ENCODE data around the gene LCK.
A peak's percentile ranks its signal among the peaks of the same experiment; 100 is the strongest.

Gene LCK

DNA sequence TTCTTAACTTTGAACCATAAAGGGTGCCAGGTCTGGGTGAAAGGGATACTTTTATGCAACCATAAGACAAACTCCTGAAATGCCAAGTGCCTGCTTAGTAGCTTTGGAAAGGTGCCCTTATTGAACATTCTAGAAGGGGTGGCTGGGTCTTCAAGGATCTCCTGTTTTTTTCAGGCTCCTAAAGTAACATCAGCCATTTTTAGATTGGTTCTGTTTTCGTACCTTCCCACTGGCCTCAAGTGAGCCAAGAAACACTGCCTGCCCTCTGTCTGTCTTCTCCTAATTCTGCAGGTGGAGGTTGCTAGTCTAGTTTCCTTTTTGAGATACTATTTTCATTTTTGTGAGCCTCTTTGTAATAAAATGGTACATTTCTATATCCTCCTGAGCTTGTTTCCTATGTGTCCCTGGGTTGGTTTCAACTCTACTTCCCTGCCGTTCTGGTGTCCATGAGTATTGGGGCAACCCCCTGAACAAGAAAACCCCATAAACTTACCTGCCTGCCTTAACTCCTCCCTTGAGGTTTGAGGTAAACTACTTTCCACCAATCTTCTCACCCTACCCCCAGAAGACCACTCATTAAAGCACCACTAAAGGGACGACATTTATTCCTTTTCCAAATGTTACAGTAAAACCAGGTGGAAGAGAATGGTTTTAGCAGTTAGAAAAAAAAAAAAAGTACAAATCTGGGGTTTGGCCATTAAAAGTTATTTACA lies 82.3 kb downstream of the LCK start:
- Histone ChIP-seq H3K36me3 (ENCODE audit: insufficient read depth, low read length) (peaks cover 66% of the 10 kb centered on the region), H3K27ac (peak overlapping the region; percentile 53), H3K4me3 (peak overlapping the region; percentile 83), H3K9ac (ENCODE audit: insufficient read length) (no peak overlapping the region), H3K9me3 (ENCODE audit: low read depth, low read length) (no peaks in the 10 kb centered on the region)
- TF ChIP-seq EZH2 (IDR thresholded peaks at IDR 0.05) (no peak), POLR2AphosphoS5 (IDR thresholded peaks at IDR 0.05; ENCODE audit: borderline replicate concordance, low read depth, low read length) (no peak; the same call in 1 of the 2 replicates), FOXP2 (optimal IDR thresholded peaks at IDR 0.05; ENCODE audit: control extremely low read depth, extremely low read length, insufficient read depth) (no peak)
- DNase-seq (ENCODE audit: low read depth, low spot score): no peak

DNA sequence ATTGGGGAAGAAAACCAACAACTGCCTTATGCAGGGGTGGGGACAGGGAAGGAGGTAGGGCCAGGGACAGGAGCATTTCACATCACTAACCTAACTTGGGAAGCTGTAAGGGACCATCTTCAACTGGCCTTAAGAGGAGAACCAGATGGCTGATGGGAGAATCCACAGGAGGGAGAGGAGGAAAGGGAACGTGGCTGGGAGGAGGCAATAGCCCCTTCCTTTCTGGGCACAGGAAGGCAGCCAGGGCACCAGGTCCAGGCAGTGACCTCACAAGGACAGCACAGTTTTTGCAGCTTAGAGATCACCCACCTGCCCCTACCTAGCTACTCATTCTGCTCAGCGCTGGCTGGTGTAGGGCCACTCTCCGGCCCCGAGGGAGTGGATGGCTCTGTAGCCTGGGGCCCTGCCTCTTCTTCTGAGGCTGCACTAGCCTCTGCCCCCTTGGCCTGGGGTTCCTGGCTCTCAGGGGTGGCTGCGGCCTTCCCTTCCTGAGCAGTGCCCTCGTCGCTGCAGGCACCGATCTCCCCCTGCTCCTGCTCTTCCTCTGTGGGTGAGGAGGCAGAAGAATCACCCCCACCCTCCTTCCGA lies 83.3 kb downstream of the LCK start:
- Histone ChIP-seq H3K27ac (peak overlapping the region; percentile 84), H3K4me3 (peak overlapping the region; percentile 83), H3K36me3 (ENCODE audit: insufficient read depth, low read length) (peaks cover 57% of the 10 kb centered on the region), H3K9ac (ENCODE audit: insufficient read length) (peak overlapping the region; percentile 95), H3K9me3 (ENCODE audit: low read depth, low read length) (no peaks in the 10 kb centered on the region)
- TF ChIP-seq EZH2 (IDR thresholded peaks at IDR 0.05) (no peak), POLR2AphosphoS5 (IDR thresholded peaks at IDR 0.05; ENCODE audit: borderline replicate concordance, low read depth, low read length) (peak; percentile 59; the same call in 1 of the 2 replicates), FOXP2 (optimal IDR thresholded peaks at IDR 0.05; ENCODE audit: control extremely low read depth, extremely low read length, insufficient read depth) (no peak)
- no peak for DNase-seq (ENCODE audit: low read depth, low spot score)

DNA sequence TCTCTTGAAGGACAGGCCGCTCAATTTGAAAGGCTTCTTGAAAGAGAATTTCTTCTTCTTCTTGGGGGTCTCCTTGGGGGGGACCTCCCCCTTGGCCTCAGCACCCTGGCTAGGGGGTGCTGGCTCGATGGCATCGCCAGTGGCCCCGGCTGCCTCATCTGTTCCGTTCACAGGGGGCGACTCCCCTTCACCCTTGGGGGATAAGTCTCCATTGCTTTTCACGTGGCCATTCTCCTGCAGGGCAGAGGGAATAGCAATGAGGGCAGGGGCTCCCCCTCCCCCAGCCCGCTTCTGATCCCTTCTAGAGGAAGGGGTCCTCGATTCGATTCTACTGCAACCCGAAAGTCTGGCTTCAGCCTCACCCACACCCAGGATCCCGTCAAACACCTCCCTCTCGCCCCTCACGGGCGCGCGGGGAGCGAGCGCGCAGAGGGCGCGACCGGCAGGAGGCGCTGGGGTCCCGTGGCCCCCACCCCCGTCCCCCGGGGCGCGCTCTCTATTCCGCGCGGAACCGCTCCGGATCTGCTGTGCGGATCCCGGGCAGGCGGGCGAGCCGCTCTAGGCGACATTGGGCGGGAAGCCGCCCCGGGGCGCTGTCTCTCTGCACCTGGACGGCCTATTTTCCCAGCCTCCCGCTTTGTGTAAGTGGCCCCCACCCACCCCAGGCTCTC lies 83.9 kb downstream of the LCK start:
- H3K4me3 ChIP-seq: peak overlapping the region; percentile 83
- no peak for TF ChIP-seq EZH2 (IDR thresholded peaks at IDR 0.05)
- no peak; the same call in 1 of the 2 replicates for TF ChIP-seq POLR2AphosphoS5 (IDR thresholded peaks at IDR 0.05; ENCODE audit: borderline replicate concordance, low read depth, low read length)
- no peak for TF ChIP-seq FOXP2 (optimal IDR thresholded peaks at IDR 0.05; ENCODE audit: control extremely low read depth, extremely low read length, insufficient read depth)
- peaks cover 51% of the 10 kb centered on the region for H3K36me3 ChIP-seq (ENCODE audit: insufficient read depth, low read length)
- DNase-seq (ENCODE audit: low read depth, low spot score): no peak
- H3K9ac ChIP-seq (ENCODE audit: insufficient read length): peak overlapping the region; percentile 95
- H3K9me3 ChIP-seq (ENCODE audit: low read depth, low read length): no peaks in the 10 kb centered on the region
- H3K27ac ChIP-seq: peak overlapping the region; percentile 84

DNA sequence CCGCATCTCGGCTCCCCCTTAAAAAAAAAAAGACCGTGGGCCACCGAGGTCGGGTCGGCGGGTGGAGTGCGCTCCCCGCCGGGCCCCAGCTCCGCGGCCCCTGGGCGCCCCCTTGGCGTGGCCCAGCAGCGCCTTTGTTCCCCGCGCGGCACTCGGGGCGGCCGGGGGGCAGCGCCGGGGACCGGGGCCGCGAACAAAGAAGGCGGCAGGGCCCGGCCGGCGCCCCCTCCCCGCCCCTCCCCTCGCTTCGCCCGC lies 84.4 kb downstream of the LCK start:
- Histone ChIP-seq H3K9ac (ENCODE audit: insufficient read length) (peak overlapping the region; percentile 95), H3K4me3 (peak overlapping the region; percentile 83), H3K9me3 (ENCODE audit: low read depth, low read length) (no peaks in the 10 kb centered on the region), H3K36me3 (ENCODE audit: insufficient read depth, low read length) (peaks cover 46% of the 10 kb centered on the region), H3K27ac (peak overlapping the region; percentile 84)
- no peak for DNase-seq (ENCODE audit: low read depth, low spot score)
- TF ChIP-seq FOXP2 (optimal IDR thresholded peaks at IDR 0.05; ENCODE audit: control extremely low read depth, extremely low read length, insufficient read depth) (no peak), POLR2AphosphoS5 (IDR thresholded peaks at IDR 0.05; ENCODE audit: borderline replicate concordance, low read depth, low read length) (no peak), EZH2 (IDR thresholded peaks at IDR 0.05) (no peak)
